A549 (cell line): Measurements from ENCODE around the gene CACNA1I. TPM values are rescaled to one million over a fixed set of nuclear protein-coding genes. Genes with fewer than 3 reads are reported as not detected.

ENCODE experiments used
- ATAC-seq, 2 experiments: fragments of 200-7000 bp in 1 of 2; fragments of >200 bp in 1 of 2; cut with Nextera tagmentation in 1 of 2; cut with Tn5 transposase in 1 of 2; 3 replicates each; pipeline versions ENCODE4 v1.8.0 to v1.9.1; 2018 to 2020; ENCODE audit warnings: mild to moderate bottlenecking in 1 of 2, moderate library complexity in 1 of 2
- CTCF ChIA-PET: fragments of 300-600 bp; sonication (Branson Sonifier 250); formaldehyde crosslinking; extraction: SDS; loops from one replicate; lab custom pipeline; 2021; ENCODE audit warnings: antibody characterized with exemption, inconsistent platforms; lab: Yijun Ruan, JAX
- POLR2A ChIA-PET: fragments of 350-600 bp; formaldehyde crosslinking; extraction: SDS; loops from one replicate; lab custom pipeline; 2021; ENCODE audit warnings: antibody characterized with exemption, inconsistent platforms; lab: Yijun Ruan, JAX
- DNase-seq, 2 experiments: peaks; one replicate each; pipeline versions ENCODE4 v3.0.0 to v3.0.0-alpha.2; 2011 to 2016; ENCODE audit warnings: low read depth in 1 of 2, low spot score in 1 of 2
- FAIRE-seq: peaks from 2 replicates; lab custom pipeline; 2011; peaks lifted over from hg19 to GRCh38; lab: Jason Lieb, UNC
- H3K27ac ChIP-seq, 2 experiments: fragments of >200 bp; sonication (Bioruptor Twin); formaldehyde crosslinking; 3 replicates each; pipeline ENCODE4 v1.5.1; 2016 to 2017
- H3K4me1 ChIP-seq: fragments of >200 bp; sonication (Bioruptor Twin); formaldehyde crosslinking; 3 replicates; pipeline ENCODE4 v1.6.1; 2016
- H3K4me2 ChIP-seq: fragments of >200 bp; sonication (Bioruptor Twin); formaldehyde crosslinking; 3 replicates; pipeline ENCODE4 v1.6.1; 2016
- H3K4me3 ChIP-seq: fragments of >200 bp; sonication (Bioruptor Twin); formaldehyde crosslinking; 3 replicates; pipeline ENCODE4 v1.5.1; 2016
- H3K9me3 ChIP-seq: fragments of >200 bp; sonication (Bioruptor Twin); formaldehyde crosslinking; 3 replicates; pipeline ENCODE4 v1.6.1; 2016
- CBX2 ChIP-seq: fragments of 200-600 bp; sonication (generic); IDR thresholded peaks from 2 replicates; pipeline ENCODE4 v1.6.1; 2016; ENCODE audit warnings: low read depth, mild to moderate bottlenecking, borderline replicate concordance
- CEBPB ChIP-seq, 2 experiments: fragments of >200 bp in 1 of 2; sonication (Bioruptor Twin) in 1 of 2; formaldehyde crosslinking in 1 of 2; IDR thresholded peaks; 2 replicates each; pipeline ENCODE4 v1.6.1; 2012 to 2016
- CHD2 ChIP-seq: fragments of 150-350 bp; IDR thresholded peaks from 2 replicates; pipeline ENCODE4 v1.6.1; 2014; ENCODE audit warnings: low read length; ENCODE audit not compliant: partially characterized antibody
- CTCF ChIP-seq: fragments of >200 bp; sonication (Bioruptor Twin); formaldehyde crosslinking; IDR thresholded peaks from 3 replicates; pipeline ENCODE4 v1.5.1; 2016
- E2F6 ChIP-seq: IDR thresholded peaks from 2 replicates; pipeline ENCODE4 v1.6.1; 2012; ENCODE audit warnings: low read depth, borderline replicate concordance
- EHMT2 ChIP-seq: fragments of 200-600 bp; sonication (generic); IDR thresholded peaks from 2 replicates; pipeline ENCODE4 v1.6.1; 2016; ENCODE audit warnings: antibody characterized with exemption, low read depth, mild to moderate bottlenecking, moderate library complexity
- ESRRA ChIP-seq: fragments of 150-350 bp; IDR thresholded peaks from 2 replicates; pipeline ENCODE4 v1.6.1; 2014; ENCODE audit warnings: mild to moderate bottlenecking, low read length, borderline replicate concordance
- FOSB ChIP-seq: fragments of 250-450 bp; sonication (Bioruptor Pico); IDR thresholded peaks from 2 replicates; pipeline ENCODE4 v1.5.0; 2020; ENCODE audit warnings: mild to moderate bottlenecking, moderate library complexity
- FOXS1 ChIP-seq: fragments of 250-450 bp; sonication (Bioruptor Pico); IDR thresholded peaks from 2 replicates; pipeline ENCODE4 v1.5.0; 2020; ENCODE audit warnings: mild to moderate bottlenecking, moderate library complexity
- HDAC2 ChIP-seq: fragments of 200-600 bp; sonication (generic); IDR thresholded peaks from 2 replicates; pipeline ENCODE4 v1.6.1; 2016
- HOXB13 ChIP-seq: fragments of 250-450 bp; sonication (Bioruptor Pico); IDR thresholded peaks from 2 replicates; pipeline ENCODE4 v1.5.0; 2020; ENCODE audit warnings: low read depth, mild to moderate bottlenecking, moderate library complexity
- RARB ChIP-seq: fragments of 250-450 bp; sonication (Bioruptor Pico); IDR thresholded peaks from 2 replicates; pipeline ENCODE4 v1.8.0; 2021; ENCODE audit warnings: mild to moderate bottlenecking, moderate library complexity
- SMC3 ChIP-seq: fragments of >200 bp; sonication (Bioruptor Twin); formaldehyde crosslinking; IDR thresholded peaks from 3 replicates; pipeline ENCODE4 v1.6.1; 2018; ENCODE audit warnings: inconsistent platforms
- ZC3H11A ChIP-seq: fragments of 450-650 bp; IDR thresholded peaks from 2 replicates; pipeline ENCODE4 v1.6.1; 2014; ENCODE audit warnings: antibody characterized with exemption, mild to moderate bottlenecking
- ZSCAN20 ChIP-seq: fragments of 250-450 bp; sonication (Bioruptor Pico); IDR thresholded peaks from 2 replicates; pipeline ENCODE4 v1.8.0; 2022; ENCODE audit warnings: mild to moderate bottlenecking, moderate library complexity
- WGBS: methylation state at CpG from one replicate; pipeline ENCODE4 v1.1.6; 2017; ENCODE audit errors: missing lambda C conversion rate; 5-methylcytosine and 5-hydroxymethylcytosine counted together
- polyA plus RNA-seq, 4 experiments: library from polyadenylated mRNA; depleted of rRNA in 3 of 4; stranded (reverse); fragments of >200 nt; fragmentation: RNase III in 1 of 4; extraction: RNeasy Plus Mini Kit Qiagen cat#74134 plus additional on column Dnase treatment in 1 of 4; gene quantifications; 2 replicates in 3 of 4; 3 replicates in 1 of 4; pipeline ENCODE4 v1.2.3, GENCODE V29; 2011 to 2017
- TF ChIP-seq, protein P1 (sequence below): fragments of 450-650 bp; IDR thresholded peaks from 2 replicates; pipeline ENCODE4 v1.6.1; 2014; ENCODE audit warnings: antibody characterized with exemption
- TF ChIP-seq, protein P2 (sequence below): fragments of 250-450 bp; sonication (Bioruptor Pico); IDR thresholded peaks from 2 replicates; pipeline ENCODE4 v1.5.0; 2020; ENCODE audit warnings: low read depth, mild to moderate bottlenecking, moderate library complexity

The CACNA1I gene
- polyA plus RNA-seq, 2 of the 4 experiments (the other 2 are of a cell fraction): 0.03 to 0.13 TPM

- FAIRE-seq (no peak), DNase-seq (no peak)
- no peaks in the 10 kb centered on the region for H3K4me1 ChIP-seq
- 80% methylated on average over 10 of the region's 10 CpGs for WGBS
- TF ChIP-seq, protein P1, sequence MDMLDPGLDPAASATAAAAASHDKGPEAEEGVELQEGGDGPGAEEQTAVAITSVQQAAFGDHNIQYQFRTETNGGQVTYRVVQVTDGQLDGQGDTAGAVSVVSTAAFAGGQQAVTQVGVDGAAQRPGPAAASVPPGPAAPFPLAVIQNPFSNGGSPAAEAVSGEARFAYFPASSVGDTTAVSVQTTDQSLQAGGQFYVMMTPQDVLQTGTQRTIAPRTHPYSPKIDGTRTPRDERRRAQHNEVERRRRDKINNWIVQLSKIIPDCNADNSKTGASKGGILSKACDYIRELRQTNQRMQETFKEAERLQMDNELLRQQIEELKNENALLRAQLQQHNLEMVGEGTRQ: no peak
- TF ChIP-seq ZC3H11A (no peak), EHMT2 (no peak), CEBPB (IDR thresholded peaks at IDR 0.05) (no peak), FOXS1 (CRISPR knock-in tag) (no peak), ZSCAN20 (no peak), CBX2 (no peak), SMC3 (no peak), ESRRA (no peak), CTCF (no peak)
- TF ChIP-seq, protein P2, sequence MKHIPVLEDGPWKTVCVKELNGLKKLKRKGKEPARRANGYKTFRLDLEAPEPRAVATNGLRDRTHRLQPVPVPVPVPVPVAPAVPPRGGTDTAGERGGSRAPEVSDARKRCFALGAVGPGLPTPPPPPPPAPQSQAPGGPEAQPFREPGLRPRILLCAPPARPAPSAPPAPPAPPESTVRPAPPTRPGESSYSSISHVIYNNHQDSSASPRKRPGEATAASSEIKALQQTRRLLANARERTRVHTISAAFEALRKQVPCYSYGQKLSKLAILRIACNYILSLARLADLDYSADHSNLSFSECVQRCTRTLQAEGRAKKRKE: no peak
- TF ChIP-seq, all 56 proteins: peak for 0
- no peak for ATAC-seq
- ChIA-PET POLR2A (no interaction called here), CTCF (interaction anchor here (0.9 to 1.4 kb wide), 5 partner anchors 11 to 411 kb away, joined by 3 to 5 read pairs (median 4); no protein-coding TSS in a partner anchor)
- Histone ChIP-seq H3K4me3 (no peak overlapping the region), H3K4me2 (no peak overlapping the region), H3K9me3 (no peaks in the 10 kb centered on the region), H3K27ac (no peak overlapping the region)
Measured at GRCh38 chr22:39613549-39613921, 43.0 kb downstream of the CACNA1I start.

- CTCF ChIA-PET: interaction anchor here (0.9 to 1.8 kb wide), 3 partner anchors 10 to 24 kb away, joined by 3 read pairs; no protein-coding TSS in a partner anchor
- no peak for FAIRE-seq
- Histone ChIP-seq H3K4me1 (no peaks in the 10 kb centered on the region), H3K9me3 (no peaks in the 10 kb centered on the region)
- 25% methylated on average over 2 of the region's 4 CpGs for WGBS
- no peak for ATAC-seq
- POLR2A ChIA-PET: no interaction called here
- TF ChIP-seq CTCF: no peak
- TF ChIP-seq RARB (CRISPR knock-in tag): no peak
- TF ChIP-seq HOXB13: no peak
- no peak for TF ChIP-seq HDAC2
- TF ChIP-seq E2F6: no peak
- TF ChIP-seq, protein P2: no peak
- TF ChIP-seq FOSB (CRISPR knock-in tag): no peak
- TF ChIP-seq CHD2: no peak
- TF ChIP-seq, all 56 proteins: peak for 0
- no peak overlapping the region for H3K4me3 ChIP-seq
- H3K4me2 ChIP-seq: no peak overlapping the region
- no peak overlapping the region for H3K27ac ChIP-seq
- DNase-seq: no peak
Measured at GRCh38 chr22:39614442-39614841, 43.9 kb downstream of the CACNA1I start.
